Measurements from ENCODE around the gene BMP6. TPM values are rescaled to one million over a fixed set of nuclear protein-coding genes. Genes with fewer than 3 reads are reported as not detected.
"Not testable (repeated sequence)": the region's sequence is repeated elsewhere in the genome, so short reads cannot be mapped to it uniquely, and the experiment has no call there.

The BMP6 gene
- polyA plus RNA-seq, 1 experiment: 0.77 TPM

DNA sequence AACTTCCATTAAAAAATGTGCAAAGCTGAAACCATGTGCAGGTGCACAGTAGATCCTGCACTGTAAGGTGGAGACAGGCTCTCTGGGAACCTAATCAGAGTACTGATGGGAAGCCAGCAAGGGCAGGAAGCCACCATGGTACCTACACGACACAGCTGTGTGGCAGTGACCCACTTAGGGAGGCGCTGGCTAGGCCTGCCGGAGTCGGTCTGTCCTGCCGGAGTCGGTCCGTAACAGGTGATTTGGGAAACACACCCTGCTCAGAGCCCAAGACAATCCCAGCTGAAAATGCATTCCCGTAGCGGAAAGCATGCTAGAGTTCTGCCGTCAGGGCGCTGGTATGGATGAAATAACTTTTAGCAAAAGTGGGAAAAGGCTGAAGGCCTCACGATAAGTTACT, 167.4 kb downstream of the BMP6 start:
- CTCF ChIA-PET: no interaction called here
- H3K27me3 ChIP-seq (ENCODE audit: control insufficient read depth, insufficient read depth, low read length): no peaks in the 10 kb centered on the region
- H3K27ac ChIP-seq (ENCODE audit: low read depth, low read length): peak overlapping the region; percentile 47
- POLR2A ChIA-PET: no interaction called here
- no peak overlapping the region for H3K4me3 ChIP-seq (ENCODE audit: low read depth, low read length)
- DNase-seq (ENCODE audit: low read depth, low spot score): no peak
- H3K9me3 ChIP-seq (ENCODE audit: control insufficient read depth, insufficient read depth, low read length): no peaks in the 10 kb centered on the region
- TF ChIP-seq, protein P1, sequence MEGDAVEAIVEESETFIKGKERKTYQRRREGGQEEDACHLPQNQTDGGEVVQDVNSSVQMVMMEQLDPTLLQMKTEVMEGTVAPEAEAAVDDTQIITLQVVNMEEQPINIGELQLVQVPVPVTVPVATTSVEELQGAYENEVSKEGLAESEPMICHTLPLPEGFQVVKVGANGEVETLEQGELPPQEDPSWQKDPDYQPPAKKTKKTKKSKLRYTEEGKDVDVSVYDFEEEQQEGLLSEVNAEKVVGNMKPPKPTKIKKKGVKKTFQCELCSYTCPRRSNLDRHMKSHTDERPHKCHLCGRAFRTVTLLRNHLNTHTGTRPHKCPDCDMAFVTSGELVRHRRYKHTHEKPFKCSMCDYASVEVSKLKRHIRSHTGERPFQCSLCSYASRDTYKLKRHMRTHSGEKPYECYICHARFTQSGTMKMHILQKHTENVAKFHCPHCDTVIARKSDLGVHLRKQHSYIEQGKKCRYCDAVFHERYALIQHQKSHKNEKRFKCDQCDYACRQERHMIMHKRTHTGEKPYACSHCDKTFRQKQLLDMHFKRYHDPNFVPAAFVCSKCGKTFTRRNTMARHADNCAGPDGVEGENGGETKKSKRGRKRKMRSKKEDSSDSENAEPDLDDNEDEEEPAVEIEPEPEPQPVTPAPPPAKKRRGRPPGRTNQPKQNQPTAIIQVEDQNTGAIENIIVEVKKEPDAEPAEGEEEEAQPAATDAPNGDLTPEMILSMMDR (IDR thresholded peaks at IDR 0.05; ENCODE audit: low read depth, low read length): no peak

DNA sequence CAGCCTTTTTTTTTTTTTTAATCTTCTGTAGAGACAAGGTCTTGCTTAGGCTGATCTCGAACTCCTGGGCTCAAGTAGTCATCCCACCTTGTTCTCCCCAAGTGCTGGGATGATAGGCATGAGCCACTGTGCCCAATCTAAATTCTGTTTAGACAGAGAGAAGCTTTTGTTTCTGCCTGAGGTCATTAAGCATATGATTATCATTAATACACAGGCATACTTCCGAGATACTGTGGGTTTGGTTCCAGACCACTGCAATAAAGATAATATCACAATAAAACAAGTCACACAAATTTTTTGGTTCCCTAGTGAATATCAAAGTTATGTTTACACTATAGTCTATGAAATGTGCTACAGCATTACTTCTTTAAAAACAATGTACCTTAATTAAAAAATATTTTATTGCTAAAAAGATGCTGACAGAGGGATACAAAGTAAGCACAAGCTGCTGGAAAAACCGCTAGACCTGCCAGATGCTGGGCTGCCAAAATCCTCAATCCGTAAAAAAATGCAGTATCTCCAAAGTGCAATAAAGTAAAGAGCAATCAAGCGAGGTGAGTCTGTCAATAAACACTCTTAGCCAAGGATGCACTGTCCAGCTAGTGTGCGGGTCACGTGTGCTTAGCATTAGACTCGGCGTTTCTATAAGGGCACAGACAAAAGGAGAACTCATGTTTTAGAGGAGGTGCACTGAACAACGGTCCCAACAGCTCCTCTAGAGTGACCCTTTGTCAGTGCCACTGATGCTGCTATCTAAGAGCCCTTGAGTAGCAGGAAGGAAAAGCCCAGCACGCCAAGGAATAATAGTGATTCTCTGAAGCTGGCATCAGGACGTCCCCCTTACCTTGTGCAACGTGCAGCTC, 168.6 kb downstream of the BMP6 start:
- H3K4me3 ChIP-seq (ENCODE audit: low read depth, low read length): no peak overlapping the region
- ChIA-PET POLR2A (no interaction called here), CTCF (interaction anchor here (1.3 kb wide), 1 partner anchor 165 kb away, joined by 4 read pairs; no protein-coding TSS in a partner anchor)
- H3K27ac ChIP-seq (ENCODE audit: low read depth, low read length): no peak overlapping the region
- TF ChIP-seq, protein P1 (IDR thresholded peaks at IDR 0.05; ENCODE audit: low read depth, low read length): no peak
- no peak for DNase-seq (ENCODE audit: low read depth, low spot score)
- H3K9me3 ChIP-seq (ENCODE audit: control insufficient read depth, insufficient read depth, low read length): no peaks in the 10 kb centered on the region
- no peaks in the 10 kb centered on the region for H3K27me3 ChIP-seq (ENCODE audit: control insufficient read depth, insufficient read depth, low read length)

DNA sequence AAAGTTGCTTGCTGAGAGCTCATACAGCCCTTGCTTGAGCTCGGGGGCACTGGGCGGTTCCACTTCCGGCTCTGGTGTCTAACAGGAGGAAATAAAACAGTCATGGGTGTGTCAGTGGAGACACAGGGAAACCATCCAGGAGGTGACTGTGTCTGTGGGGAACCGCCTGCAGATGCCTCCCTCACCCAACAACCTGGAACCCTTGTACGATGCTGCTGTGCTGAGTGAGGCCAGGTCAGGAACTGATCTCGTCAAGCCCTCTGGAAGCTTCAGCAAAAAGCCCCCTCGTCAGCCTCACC, 169.2 kb downstream of the BMP6 start:
- no peak for DNase-seq (ENCODE audit: low read depth, low spot score)
- H3K27me3 ChIP-seq (ENCODE audit: control insufficient read depth, insufficient read depth, low read length): no peaks in the 10 kb centered on the region
- H3K27ac ChIP-seq (ENCODE audit: low read depth, low read length): no peak overlapping the region
- H3K9me3 ChIP-seq (ENCODE audit: control insufficient read depth, insufficient read depth, low read length): no peaks in the 10 kb centered on the region
- no peak overlapping the region for H3K4me3 ChIP-seq (ENCODE audit: low read depth, low read length)
- TF ChIP-seq, protein P1 (IDR thresholded peaks at IDR 0.05; ENCODE audit: low read depth, low read length): no peak
- CTCF ChIA-PET: interaction anchor here (1.3 kb wide), 1 partner anchor 164 kb away, joined by 4 read pairs; no protein-coding TSS in a partner anchor
- POLR2A ChIA-PET: no interaction called here

DNA sequence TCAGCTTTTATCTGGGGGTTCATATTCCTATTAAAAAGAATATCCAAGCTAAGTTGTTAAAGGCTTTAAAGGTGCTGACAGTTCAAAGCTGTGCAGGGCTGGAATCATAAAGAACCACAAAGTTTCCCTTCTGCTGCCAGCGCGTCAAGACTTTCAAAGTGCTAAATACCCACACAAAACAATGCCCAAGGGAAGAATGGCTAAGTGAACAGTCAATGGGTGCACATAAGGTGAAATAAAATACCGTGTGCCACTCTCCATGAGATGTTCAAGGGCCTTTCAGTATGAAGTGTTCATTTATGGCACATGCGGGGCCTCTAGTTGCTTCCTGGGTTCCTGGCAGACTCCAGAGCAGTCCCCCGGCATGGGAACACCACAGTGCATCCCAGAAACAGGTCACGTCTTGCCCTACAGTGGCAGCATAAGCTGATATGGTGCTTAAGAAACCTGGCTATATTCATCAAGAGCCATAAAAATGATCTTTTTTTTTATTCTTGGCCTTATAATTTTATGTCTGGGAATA, 170.6 kb downstream of the BMP6 start:
- no peaks in the 10 kb centered on the region for H3K27me3 ChIP-seq (ENCODE audit: control insufficient read depth, insufficient read depth, low read length)
- TF ChIP-seq, protein P1 (IDR thresholded peaks at IDR 0.05; ENCODE audit: low read depth, low read length): no peak
- no peaks in the 10 kb centered on the region for H3K9me3 ChIP-seq (ENCODE audit: control insufficient read depth, insufficient read depth, low read length)
- no peak for DNase-seq (ENCODE audit: low read depth, low spot score)
- ChIA-PET CTCF (interaction anchor here (1.3 to 1.5 kb wide), 2 partner anchors 110 to 174 kb away, joined by 3 to 6 read pairs; no protein-coding TSS in a partner anchor), POLR2A (no interaction called here)
- H3K4me3 ChIP-seq (ENCODE audit: low read depth, low read length): no peak overlapping the region
- H3K27ac ChIP-seq (ENCODE audit: low read depth, low read length): no peak overlapping the region

DNA sequence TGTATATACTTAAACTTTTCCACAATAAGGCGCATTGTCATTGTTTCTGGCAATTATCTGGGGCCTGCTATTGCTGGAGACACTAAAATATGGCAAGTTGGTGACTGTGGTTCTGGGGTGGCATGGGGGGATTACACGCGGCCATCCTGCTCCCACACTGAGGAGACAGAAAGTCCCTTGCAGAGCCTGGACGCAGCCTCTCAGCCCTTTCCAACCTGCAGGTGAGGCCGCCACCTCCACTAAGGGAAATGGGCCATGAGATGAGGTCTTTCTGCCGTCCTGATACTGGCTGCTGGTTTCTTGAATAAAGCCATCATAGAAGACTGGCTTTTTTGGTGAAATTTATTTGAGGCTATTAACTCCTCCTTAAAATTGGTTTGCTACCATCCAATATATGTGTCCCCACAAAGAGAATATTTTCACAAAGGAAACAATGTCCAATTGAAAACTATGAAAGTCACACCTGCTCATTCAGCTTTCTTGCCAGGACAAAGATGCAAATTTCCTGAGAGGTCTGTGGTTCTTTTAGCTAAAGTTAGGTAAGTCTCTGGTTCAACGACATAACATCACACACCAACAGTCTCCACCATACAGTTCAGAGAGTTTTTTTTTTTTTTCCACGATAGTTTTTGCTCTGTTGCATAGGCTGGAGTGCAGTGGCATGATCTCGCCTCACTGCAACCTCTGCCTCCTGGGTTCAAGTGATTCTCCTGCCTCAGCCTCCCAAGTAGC, 171.7 kb downstream of the BMP6 start:
- no peak for DNase-seq (ENCODE audit: low read depth, low spot score)
- ChIA-PET POLR2A (no interaction called here), CTCF (interaction anchor here (1.5 kb wide), 1 partner anchor 109 kb away, joined by 3 read pairs; no protein-coding TSS in a partner anchor)
- no peak overlapping the region for H3K4me3 ChIP-seq (ENCODE audit: low read depth, low read length)
- H3K27ac ChIP-seq (ENCODE audit: low read depth, low read length): no peak overlapping the region
- no peaks in the 10 kb centered on the region for H3K9me3 ChIP-seq (ENCODE audit: control insufficient read depth, insufficient read depth, low read length)
- no peaks in the 10 kb centered on the region for H3K27me3 ChIP-seq (ENCODE audit: control insufficient read depth, insufficient read depth, low read length)
- TF ChIP-seq, protein P1 (IDR thresholded peaks at IDR 0.05; ENCODE audit: low read depth, low read length): no peak

DNA sequence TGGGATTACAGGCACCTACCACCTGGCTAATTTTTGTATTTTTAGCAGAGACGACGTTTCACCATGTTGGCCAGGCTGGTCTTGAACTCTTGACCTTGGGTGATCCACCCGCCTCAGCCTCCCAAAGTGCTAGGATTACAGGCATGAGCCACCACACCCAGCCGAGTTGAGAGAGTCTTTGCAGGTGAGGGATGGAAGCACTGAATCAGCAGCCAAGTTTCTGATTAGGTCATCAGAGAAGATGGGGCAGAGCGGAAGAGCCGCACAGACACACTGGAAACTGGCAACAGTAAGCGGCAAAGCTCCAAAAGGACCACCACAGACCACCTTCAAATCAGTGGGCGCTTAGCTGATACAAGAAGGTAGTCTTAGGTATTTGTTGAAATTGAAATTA, 172.3 kb downstream of the BMP6 start:
- H3K27me3 ChIP-seq (ENCODE audit: control insufficient read depth, insufficient read depth, low read length); H3K9me3 ChIP-seq (ENCODE audit: control insufficient read depth, insufficient read depth, low read length); H3K27ac ChIP-seq (ENCODE audit: low read depth, low read length); POLR2A ChIA-PET; H3K4me3 ChIP-seq (ENCODE audit: low read depth, low read length); CTCF ChIA-PET; DNase-seq (ENCODE audit: low read depth, low spot score): not testable (repeated sequence)

Measured in AG04450 (cell line).